HEK293T (cell line): ENCODE measurements around the gene POLR2B.

Experiments
- CTCF ChIA-PET: fragments of 350-600 bp; formaldehyde crosslinking; extraction: SDS; loops from one replicate; lab custom pipeline; 2021; ENCODE audit warnings: antibody characterized with exemption, inconsistent platforms; lab: Yijun Ruan, JAX
- POLR2A ChIA-PET: fragments of 350-600 bp; formaldehyde crosslinking; extraction: SDS; loops from one replicate; lab custom pipeline; 2020; ENCODE audit warnings: antibody characterized with exemption, inconsistent platforms; lab: Yijun Ruan, JAX
- DNase-seq: peaks from one replicate; pipeline ENCODE4 v3.0.0; 2012; ENCODE audit warnings: mixed read lengths; ENCODE audit errors: extremely low spot score
- ARNT ChIP-seq: fragments of 450-650 bp; IDR thresholded peaks from 2 replicates; pipeline ENCODE4 v1.6.1; 2017; ENCODE audit warnings: mild to moderate bottlenecking
- BHLHE40 ChIP-seq: fragments of 450-650 bp; IDR thresholded peaks from 2 replicates; pipeline ENCODE4 v1.6.1; 2016; ENCODE audit warnings: mild to moderate bottlenecking, moderate library complexity, borderline replicate concordance
- CTBP1 ChIP-seq: fragments of 450-650 bp; IDR thresholded peaks from 2 replicates; pipeline ENCODE4 v1.6.1; 2016; ENCODE audit warnings: borderline replicate concordance
- ELF4 ChIP-seq: fragments of 450-650 bp; IDR thresholded peaks from 2 replicates; pipeline ENCODE4 v1.6.1; 2017; ENCODE audit warnings: antibody characterized with exemption
- FOXA1 ChIP-seq: fragments of 450-650 bp; IDR thresholded peaks from 2 replicates; pipeline ENCODE4 v1.6.1; 2016; ENCODE audit warnings: mild to moderate bottlenecking
- FOXK2 ChIP-seq: fragments of 450-650 bp; IDR thresholded peaks from 2 replicates; pipeline ENCODE4 v1.6.1; 2016; ENCODE audit warnings: mild to moderate bottlenecking
- FOXM1 ChIP-seq: fragments of 450-650 bp; IDR thresholded peaks from 2 replicates; pipeline ENCODE4 v1.6.1; 2017; ENCODE audit warnings: mild to moderate bottlenecking, borderline replicate concordance
- HDGF ChIP-seq: fragments of 450-650 bp; IDR thresholded peaks from 2 replicates; pipeline ENCODE4 v1.6.1; 2017; ENCODE audit warnings: antibody characterized with exemption, borderline replicate concordance
- L3MBTL2 ChIP-seq: fragments of 450-650 bp; conservative IDR thresholded peaks from 2 replicates; pipeline ENCODE4 v1.6.1; 2016; ENCODE audit warnings: mild to moderate bottlenecking
- LEF1 ChIP-seq: fragments of 450-650 bp; IDR thresholded peaks from 2 replicates; pipeline ENCODE4 v1.6.1; 2017; ENCODE audit warnings: mild to moderate bottlenecking, borderline replicate concordance
- NFRKB ChIP-seq: fragments of 450-650 bp; IDR thresholded peaks from 2 replicates; pipeline ENCODE4 v1.6.1; 2016; ENCODE audit warnings: mild to moderate bottlenecking, moderate library complexity
- PKNOX1 ChIP-seq: fragments of 450-650 bp; IDR thresholded peaks from 2 replicates; pipeline ENCODE4 v1.6.1; 2016
- SP1 ChIP-seq: fragments of 450-650 bp; IDR thresholded peaks from 2 replicates; pipeline ENCODE4 v1.6.1; 2017
- SUZ12 ChIP-seq: fragments of 450-650 bp; IDR thresholded peaks from 2 replicates; pipeline ENCODE4 v1.6.1; 2016; ENCODE audit warnings: mild to moderate bottlenecking
- TARDBP ChIP-seq: fragments of 450-650 bp; IDR thresholded peaks from 2 replicates; pipeline ENCODE4 v1.6.1; 2016
- ZNF384 ChIP-seq: fragments of 450-650 bp; IDR thresholded peaks from 2 replicates; pipeline ENCODE4 v1.6.1; 2016

The POLR2B gene

DNA sequence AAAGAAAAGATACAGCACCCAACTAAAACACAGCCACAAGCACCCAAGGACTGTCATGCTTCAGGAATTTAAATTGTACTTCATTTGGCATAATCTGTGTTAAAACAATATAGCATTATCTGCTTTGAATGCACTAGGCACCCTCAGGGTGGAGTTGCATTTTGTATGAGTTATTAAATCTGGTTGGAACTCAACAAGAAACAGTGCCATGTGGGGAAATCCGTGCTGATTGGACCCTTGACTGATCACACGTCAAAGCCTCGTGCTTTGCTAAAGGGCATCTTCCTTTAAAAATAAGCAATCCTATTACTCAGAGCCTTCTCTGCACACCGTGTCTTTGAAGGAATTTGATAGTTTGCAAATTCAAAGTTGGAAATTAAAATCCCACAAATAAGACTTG, 96.0 kb downstream of the POLR2B start:
- no peak for DNase-seq
- peak; percentile 51 for TF ChIP-seq L3MBTL2
- TF ChIP-seq ZNF384: no peak
- CTCF ChIA-PET: interaction anchor here (0.6 kb wide), 1 partner anchor 10 kb away, joined by 4 read pairs; no protein-coding TSS in a partner anchor
- POLR2A ChIA-PET: no interaction called here

DNA sequence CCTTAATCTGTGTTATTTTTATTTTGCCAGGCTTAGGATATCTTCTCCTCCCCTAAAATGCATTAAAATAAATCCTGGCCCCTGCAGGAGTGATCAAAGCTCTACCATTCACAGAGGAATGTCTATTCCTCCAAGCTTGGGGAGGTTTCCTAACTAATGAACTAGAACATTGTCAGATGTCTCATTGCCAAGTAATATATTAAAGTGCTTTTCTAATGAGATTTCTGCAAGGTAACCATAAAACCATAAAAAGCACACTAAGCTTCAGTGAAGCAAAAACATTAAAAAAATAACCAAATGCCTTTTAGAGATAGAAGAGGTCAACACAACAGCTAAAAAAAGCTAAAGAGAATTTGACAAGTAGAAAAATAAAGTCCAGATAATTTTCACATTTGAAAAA, 96.7 kb downstream of the POLR2B start:
- no peak for TF ChIP-seq NFRKB
- TF ChIP-seq ELF4: no peak
- DNase-seq: no peak
- POLR2A ChIA-PET: no interaction called here
- CTCF ChIA-PET: interaction anchor here (1.3 kb wide), 1 partner anchor 37 kb away, joined by 3 read pairs; no protein-coding TSS in a partner anchor

DNA sequence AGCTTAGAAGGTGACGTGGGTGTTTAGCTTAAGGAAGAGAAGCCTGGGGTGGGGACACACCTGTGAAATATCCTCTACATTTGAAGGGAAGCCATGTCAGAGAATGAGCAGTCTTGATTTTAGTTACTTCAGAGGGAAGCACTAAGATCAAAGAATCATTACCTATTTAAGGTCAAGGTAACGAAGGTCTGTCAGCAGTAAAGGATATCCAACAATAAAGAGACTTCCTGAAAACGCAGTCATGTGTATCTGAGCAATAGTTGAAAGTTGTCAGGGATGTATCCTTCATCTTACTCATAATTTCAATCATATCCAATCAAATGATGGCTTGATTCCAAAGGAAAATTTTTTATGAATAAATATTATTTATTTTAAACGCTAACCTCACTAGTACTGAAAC, 98.0 kb downstream of the POLR2B start:
- DNase-seq: no peak
- CTCF ChIA-PET: interaction anchor here (1.3 kb wide), 1 partner anchor 38 kb away, joined by 3 read pairs; no protein-coding TSS in a partner anchor
- POLR2A ChIA-PET: no interaction called here
- TF ChIP-seq ARNT (no peak), L3MBTL2 (no peak), ELF4 (no peak), FOXM1 (no peak), SUZ12 (no peak), ZNF384 (no peak), CTBP1 (no peak), TARDBP (no peak), BHLHE40 (no peak), LEF1 (no peak), SP1 (no peak), HDGF (no peak), PKNOX1 (no peak), FOXK2 (no peak), FOXA1 (no peak), NFRKB (no peak)

DNA sequence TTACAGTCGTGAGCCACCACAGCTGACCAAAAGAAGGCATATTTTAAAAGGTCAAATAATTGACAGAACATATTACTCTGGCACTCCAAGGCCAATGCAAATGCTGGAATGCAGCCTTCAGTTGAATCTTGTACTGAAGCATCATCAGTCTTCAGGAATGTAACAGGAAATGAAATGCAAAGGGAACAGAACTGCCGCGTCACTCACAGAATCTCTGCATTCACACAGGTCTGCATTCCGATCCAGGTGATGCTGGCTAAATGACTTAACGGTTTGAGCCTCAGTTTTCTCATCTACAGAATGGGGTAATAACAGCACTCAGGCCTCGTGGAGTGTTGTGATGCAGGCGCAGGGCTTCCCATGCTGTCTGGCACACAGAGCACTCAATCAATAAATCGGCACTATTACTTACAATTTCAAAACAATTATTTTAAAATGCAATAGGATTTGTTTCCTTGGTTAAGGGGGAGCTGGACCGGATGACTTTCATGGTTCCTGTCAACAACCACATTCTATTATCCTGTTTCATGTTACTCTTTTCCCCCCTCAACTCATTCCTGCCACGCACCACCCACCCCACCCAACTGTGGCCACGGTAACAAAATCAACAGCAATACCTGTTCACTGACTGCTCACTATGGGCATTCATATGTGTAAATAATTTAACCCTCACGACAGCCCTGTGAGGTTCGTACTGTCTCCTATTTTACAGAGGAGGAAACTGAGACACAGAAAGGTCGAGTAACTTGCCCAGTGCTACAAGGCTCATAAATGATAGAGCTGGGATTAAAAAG, 99.1 kb downstream of the POLR2B start:
- TF ChIP-seq L3MBTL2: no peak
- TF ChIP-seq SUZ12: no peak
- TF ChIP-seq ELF4: no peak
- TF ChIP-seq HDGF: no peak
- TF ChIP-seq PKNOX1: no peak
- TF ChIP-seq ARNT: no peak
- no peak for TF ChIP-seq FOXM1
- TF ChIP-seq ZNF384: no peak
- no peak for TF ChIP-seq LEF1
- no peak for TF ChIP-seq CTBP1
- no peak for TF ChIP-seq SP1
- TF ChIP-seq FOXK2: no peak
- no peak for TF ChIP-seq BHLHE40
- no peak for TF ChIP-seq FOXA1
- TF ChIP-seq TARDBP: no peak
- TF ChIP-seq NFRKB: no peak
- no peak for DNase-seq
- ChIA-PET POLR2A (interaction anchor here (1.1 to 1.5 kb wide), 4 partner anchors 9 to 100 kb away, joined by 3 to 7 read pairs (median 4); partner anchors contain the start of gene NOA1), CTCF (interaction anchor here (0.6 to 0.7 kb wide), 3 partner anchors 24 to 108 kb away, joined by 3 read pairs; no protein-coding TSS in a partner anchor)

- ChIA-PET CTCF (interaction anchor here (0.6 to 0.7 kb wide), 2 partner anchors 23 to 106 kb away, joined by 3 read pairs; no protein-coding TSS in a partner anchor), POLR2A (interaction anchor here (1.1 to 1.5 kb wide), 4 partner anchors 10 to 101 kb away, joined by 3 to 7 read pairs (median 4); partner anchors contain the start of gene NOA1)
- peak; percentile 35 for DNase-seq
- TF ChIP-seq ZNF384 (peak; percentile 39; the same call in 1 of the 2 replicates), CTBP1 (no peak), FOXM1 (no peak), PKNOX1 (peak; percentile 66)
Observed at GRCh38 chr4:57078685-57079521, 100.2 kb downstream of the POLR2B start.
